ENCODE measurements around the gene RPL4. TPM values are rescaled to one million over a fixed set of nuclear protein-coding genes. Genes with fewer than 3 reads are reported as not detected.

The RPL4 gene
- total and polyA plus RNA-seq, 2 donors (not counting 1 experiment from before 2014, with no cell fraction given) = 2,546 to 2,691 TPM

GRCh38 chr15:66459818-66460615, 44.6 kb downstream of the RPL4 start:
- Mint-ChIP-seq H3K27ac (no peak overlapping the region), H3K4me3 (no peak overlapping the region), H3K4me1 (peaks cover 15% of the 10 kb centered on the region), H3K27me3 (no peaks in the 10 kb centered on the region), H3K9me3 (ENCODE audit: insufficient read depth) (no peaks in the 10 kb centered on the region)
- Histone ChIP-seq H3K4me1 (ENCODE audit: control insufficient read depth in 2 of 2, insufficient read depth in 2 of 2, low read length in 2 of 2) (no peaks in the 10 kb centered on the region), H3K9me3 (ENCODE audit: control extremely low read depth in 1 of 3, control insufficient read depth in 2 of 3, insufficient read depth in 1 of 3, low read length in 2 of 3) (peaks cover 0 to 3% (median 0%) of the 10 kb centered on the region in 3 donors), H3K27me3 (replicated peaks in 1 of 4; ENCODE audit: control extremely low read depth in 1 of 4, control insufficient read depth in 3 of 4, insufficient read depth in 4 of 4, low read length in 3 of 4) (no peaks in the 10 kb centered on the region), H3K36me3 (replicated peaks in 1 of 2; ENCODE audit: control extremely low read depth in 1 of 2, control insufficient read depth in 1 of 2, extremely low read depth in 1 of 2, insufficient read depth in 2 of 2, low read length in 1 of 2) (peaks cover 0 to 9% of the 10 kb centered on the region in 2 experiments), H3K4me2 (replicated peaks; ENCODE audit: low read depth, low read length, poor library complexity, severe bottlenecking) (no peak overlapping the region), H3K4me3 (ENCODE audit: control extremely low read depth in 1 of 5, extremely low read depth in 1 of 5, insufficient read depth in 1 of 5, low read depth in 2 of 5, low read length in 4 of 5) (no peak overlapping the region), H3K27ac (ENCODE audit: low read length in 2 of 2) (no peak overlapping the region), H3K79me2 (ENCODE audit: control insufficient read depth, insufficient read depth, low read length) (no peaks in the 10 kb centered on the region), H2AFZ (ENCODE audit: insufficient read depth, low read depth, low read length, poor library complexity, severe bottlenecking) (no peak overlapping the region), H3K9ac (ENCODE audit: low read length) (no peak overlapping the region), H4K20me1 (ENCODE audit: control insufficient read depth, insufficient read depth, low read length, poor library complexity, severe bottlenecking) (no peaks in the 10 kb centered on the region)
- intact Hi-C loops (cut with micrococcal nuclease) = loop anchor here (10.0 kb wide), 1 partner anchor 55 kb away; no protein-coding TSS in a partner anchor
- ATAC-seq (ENCODE audit: low read depth) (no peak), DNase-seq (no peak)
- ChIA-PET POLR2A (no interaction called here), CTCF (interaction anchor here (0.6 kb wide), 1 partner anchor 10 kb away, joined by 3 read pairs; no protein-coding TSS in a partner anchor)
- WGBS (ENCODE audit: insufficient coverage) = 89% methylated on average over 2 of the region's 3 CpGs
- no peak for TF ChIP-seq EZH2 (IDR thresholded peaks at IDR 0.05; ENCODE audit: borderline replicate concordance, insufficient read depth, low read depth, low read length, poor library complexity, severe bottlenecking)
- TF ChIP-seq, protein P1, sequence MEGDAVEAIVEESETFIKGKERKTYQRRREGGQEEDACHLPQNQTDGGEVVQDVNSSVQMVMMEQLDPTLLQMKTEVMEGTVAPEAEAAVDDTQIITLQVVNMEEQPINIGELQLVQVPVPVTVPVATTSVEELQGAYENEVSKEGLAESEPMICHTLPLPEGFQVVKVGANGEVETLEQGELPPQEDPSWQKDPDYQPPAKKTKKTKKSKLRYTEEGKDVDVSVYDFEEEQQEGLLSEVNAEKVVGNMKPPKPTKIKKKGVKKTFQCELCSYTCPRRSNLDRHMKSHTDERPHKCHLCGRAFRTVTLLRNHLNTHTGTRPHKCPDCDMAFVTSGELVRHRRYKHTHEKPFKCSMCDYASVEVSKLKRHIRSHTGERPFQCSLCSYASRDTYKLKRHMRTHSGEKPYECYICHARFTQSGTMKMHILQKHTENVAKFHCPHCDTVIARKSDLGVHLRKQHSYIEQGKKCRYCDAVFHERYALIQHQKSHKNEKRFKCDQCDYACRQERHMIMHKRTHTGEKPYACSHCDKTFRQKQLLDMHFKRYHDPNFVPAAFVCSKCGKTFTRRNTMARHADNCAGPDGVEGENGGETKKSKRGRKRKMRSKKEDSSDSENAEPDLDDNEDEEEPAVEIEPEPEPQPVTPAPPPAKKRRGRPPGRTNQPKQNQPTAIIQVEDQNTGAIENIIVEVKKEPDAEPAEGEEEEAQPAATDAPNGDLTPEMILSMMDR (IDR thresholded peaks at IDR 0.05) = no peak

GRCh38 chr15:66456211-66456610, 48.4 kb downstream of the RPL4 start:
- CTCF ChIA-PET = no interaction called here
- H2AFZ ChIP-seq (ENCODE audit: insufficient read depth, low read depth, low read length, poor library complexity, severe bottlenecking) = no peak overlapping the region
- H4K20me1 ChIP-seq (ENCODE audit: control insufficient read depth, insufficient read depth, low read length, poor library complexity, severe bottlenecking) = no peaks in the 10 kb centered on the region
- TF ChIP-seq, protein P1 (IDR thresholded peaks at IDR 0.05) = no peak
- H3K4me1 ChIP-seq (ENCODE audit: control insufficient read depth in 2 of 2, insufficient read depth in 2 of 2, low read length in 2 of 2) = no peaks in the 10 kb centered on the region
- H3K9ac ChIP-seq (ENCODE audit: low read length) = no peak overlapping the region
- peaks cover 15% of the 10 kb centered on the region for H3K4me1 Mint-ChIP-seq
- ATAC-seq (ENCODE audit: low read depth) (no peak), DNase-seq (no peak)
- no peaks in the 10 kb centered on the region for H3K27me3 Mint-ChIP-seq
- H3K27ac Mint-ChIP-seq = no peak overlapping the region
- no peak overlapping the region for H3K4me3 ChIP-seq (ENCODE audit: control extremely low read depth in 1 of 5, extremely low read depth in 1 of 5, insufficient read depth in 1 of 5, low read depth in 2 of 5, low read length in 4 of 5)
- no peaks in the 10 kb centered on the region for H3K79me2 ChIP-seq (ENCODE audit: control insufficient read depth, insufficient read depth, low read length)
- H3K9me3 ChIP-seq (ENCODE audit: control extremely low read depth in 1 of 3, control insufficient read depth in 2 of 3, insufficient read depth in 1 of 3, low read length in 2 of 3) = no peaks in the 10 kb centered on the region
- H3K36me3 ChIP-seq (replicated peaks in 1 of 2; ENCODE audit: control extremely low read depth in 1 of 2, control insufficient read depth in 1 of 2, extremely low read depth in 1 of 2, insufficient read depth in 2 of 2, low read length in 1 of 2) = peaks cover 0 to 4% of the 10 kb centered on the region in 2 experiments
- H3K4me2 ChIP-seq (replicated peaks; ENCODE audit: low read depth, low read length, poor library complexity, severe bottlenecking) = no peak overlapping the region
- H3K27ac ChIP-seq (ENCODE audit: low read length in 2 of 2) = no peak overlapping the region
- 90% methylated on average over 2 of the region's 3 CpGs for WGBS (ENCODE audit: insufficient coverage)
- H3K4me3 Mint-ChIP-seq = no peak overlapping the region
- POLR2A ChIA-PET = no interaction called here
- no peaks in the 10 kb centered on the region for H3K9me3 Mint-ChIP-seq (ENCODE audit: insufficient read depth)
- H3K27me3 ChIP-seq (replicated peaks in 1 of 4; ENCODE audit: control extremely low read depth in 1 of 4, control insufficient read depth in 3 of 4, insufficient read depth in 4 of 4, low read length in 3 of 4) = no peaks in the 10 kb centered on the region
- intact Hi-C loops (cut with micrococcal nuclease) = loop anchor here (10.0 kb wide), 1 partner anchor 51 kb away; no protein-coding TSS in a partner anchor

Data from B cell (primary cell).